RKO (cell line): ENCODE measurements around the gene SEH1L.

ENCODE experiments used
- DNase-seq: peaks from one replicate; pipeline ENCODE4 v3.0.0-alpha.2; 2016; ENCODE audit warnings: low spot score

The SEH1L gene

GRCh38 chr18:13036622-13037320, 89.0 kb downstream of the SEH1L start:
- DNase-seq = no peak
